ENCODE measurements around the gene PTH2R.

DNA sequence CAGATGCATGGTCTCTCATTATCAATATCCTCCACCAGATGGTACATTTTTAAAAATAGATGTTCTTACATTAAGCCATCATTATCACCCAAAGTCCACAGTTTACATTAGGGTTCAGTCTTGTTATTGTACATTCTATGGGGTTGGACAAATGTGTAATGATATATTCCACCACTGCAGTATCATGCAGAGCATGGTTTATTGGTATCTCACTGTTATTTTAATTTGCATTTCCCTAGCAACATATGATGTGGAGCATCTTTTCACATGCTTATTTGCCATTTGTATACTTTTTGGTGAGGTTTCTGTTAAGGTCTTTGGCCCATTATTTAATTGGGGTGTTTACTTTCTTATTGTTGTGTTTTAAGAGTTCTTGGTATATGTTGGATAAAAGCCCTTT lies 95.7 kb downstream of the PTH2R start:
- no peak for TF ChIP-seq JUND (IDR thresholded peaks at IDR 0.05)
- TF ChIP-seq, protein P1, sequence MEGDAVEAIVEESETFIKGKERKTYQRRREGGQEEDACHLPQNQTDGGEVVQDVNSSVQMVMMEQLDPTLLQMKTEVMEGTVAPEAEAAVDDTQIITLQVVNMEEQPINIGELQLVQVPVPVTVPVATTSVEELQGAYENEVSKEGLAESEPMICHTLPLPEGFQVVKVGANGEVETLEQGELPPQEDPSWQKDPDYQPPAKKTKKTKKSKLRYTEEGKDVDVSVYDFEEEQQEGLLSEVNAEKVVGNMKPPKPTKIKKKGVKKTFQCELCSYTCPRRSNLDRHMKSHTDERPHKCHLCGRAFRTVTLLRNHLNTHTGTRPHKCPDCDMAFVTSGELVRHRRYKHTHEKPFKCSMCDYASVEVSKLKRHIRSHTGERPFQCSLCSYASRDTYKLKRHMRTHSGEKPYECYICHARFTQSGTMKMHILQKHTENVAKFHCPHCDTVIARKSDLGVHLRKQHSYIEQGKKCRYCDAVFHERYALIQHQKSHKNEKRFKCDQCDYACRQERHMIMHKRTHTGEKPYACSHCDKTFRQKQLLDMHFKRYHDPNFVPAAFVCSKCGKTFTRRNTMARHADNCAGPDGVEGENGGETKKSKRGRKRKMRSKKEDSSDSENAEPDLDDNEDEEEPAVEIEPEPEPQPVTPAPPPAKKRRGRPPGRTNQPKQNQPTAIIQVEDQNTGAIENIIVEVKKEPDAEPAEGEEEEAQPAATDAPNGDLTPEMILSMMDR (IDR thresholded peaks at IDR 0.05) = no peak
- no peak for TF ChIP-seq EP300 (IDR thresholded peaks at IDR 0.05; ENCODE audit: borderline replicate concordance in 1 of 2, low read depth in 1 of 2, low read length in 1 of 2)
- no peak for TF ChIP-seq POLR2AphosphoS5 (IDR thresholded peaks at IDR 0.05; ENCODE audit: low read depth, low read length)
- TF ChIP-seq, protein P2, sequence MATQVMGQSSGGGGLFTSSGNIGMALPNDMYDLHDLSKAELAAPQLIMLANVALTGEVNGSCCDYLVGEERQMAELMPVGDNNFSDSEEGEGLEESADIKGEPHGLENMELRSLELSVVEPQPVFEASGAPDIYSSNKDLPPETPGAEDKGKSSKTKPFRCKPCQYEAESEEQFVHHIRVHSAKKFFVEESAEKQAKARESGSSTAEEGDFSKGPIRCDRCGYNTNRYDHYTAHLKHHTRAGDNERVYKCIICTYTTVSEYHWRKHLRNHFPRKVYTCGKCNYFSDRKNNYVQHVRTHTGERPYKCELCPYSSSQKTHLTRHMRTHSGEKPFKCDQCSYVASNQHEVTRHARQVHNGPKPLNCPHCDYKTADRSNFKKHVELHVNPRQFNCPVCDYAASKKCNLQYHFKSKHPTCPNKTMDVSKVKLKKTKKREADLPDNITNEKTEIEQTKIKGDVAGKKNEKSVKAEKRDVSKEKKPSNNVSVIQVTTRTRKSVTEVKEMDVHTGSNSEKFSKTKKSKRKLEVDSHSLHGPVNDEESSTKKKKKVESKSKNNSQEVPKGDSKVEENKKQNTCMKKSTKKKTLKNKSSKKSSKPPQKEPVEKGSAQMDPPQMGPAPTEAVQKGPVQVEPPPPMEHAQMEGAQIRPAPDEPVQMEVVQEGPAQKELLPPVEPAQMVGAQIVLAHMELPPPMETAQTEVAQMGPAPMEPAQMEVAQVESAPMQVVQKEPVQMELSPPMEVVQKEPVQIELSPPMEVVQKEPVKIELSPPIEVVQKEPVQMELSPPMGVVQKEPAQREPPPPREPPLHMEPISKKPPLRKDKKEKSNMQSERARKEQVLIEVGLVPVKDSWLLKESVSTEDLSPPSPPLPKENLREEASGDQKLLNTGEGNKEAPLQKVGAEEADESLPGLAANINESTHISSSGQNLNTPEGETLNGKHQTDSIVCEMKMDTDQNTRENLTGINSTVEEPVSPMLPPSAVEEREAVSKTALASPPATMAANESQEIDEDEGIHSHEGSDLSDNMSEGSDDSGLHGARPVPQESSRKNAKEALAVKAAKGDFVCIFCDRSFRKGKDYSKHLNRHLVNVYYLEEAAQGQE (IDR thresholded peaks at IDR 0.05; ENCODE audit: low read depth, low read length) = no peak
- no peak for TF ChIP-seq SIN3A (IDR thresholded peaks at IDR 0.05; ENCODE audit: borderline replicate concordance, low read depth, low read length)
- TF ChIP-seq GABPA (IDR thresholded peaks at IDR 0.05; ENCODE audit: low read depth) = no peak
- TF ChIP-seq, protein P3, sequence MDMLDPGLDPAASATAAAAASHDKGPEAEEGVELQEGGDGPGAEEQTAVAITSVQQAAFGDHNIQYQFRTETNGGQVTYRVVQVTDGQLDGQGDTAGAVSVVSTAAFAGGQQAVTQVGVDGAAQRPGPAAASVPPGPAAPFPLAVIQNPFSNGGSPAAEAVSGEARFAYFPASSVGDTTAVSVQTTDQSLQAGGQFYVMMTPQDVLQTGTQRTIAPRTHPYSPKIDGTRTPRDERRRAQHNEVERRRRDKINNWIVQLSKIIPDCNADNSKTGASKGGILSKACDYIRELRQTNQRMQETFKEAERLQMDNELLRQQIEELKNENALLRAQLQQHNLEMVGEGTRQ (IDR thresholded peaks at IDR 0.05; ENCODE audit: borderline replicate concordance, low read depth, low read length) = no peak
- TF ChIP-seq NFIC (IDR thresholded peaks at IDR 0.05; ENCODE audit: borderline replicate concordance) = no peak
- TF ChIP-seq, protein P4, sequence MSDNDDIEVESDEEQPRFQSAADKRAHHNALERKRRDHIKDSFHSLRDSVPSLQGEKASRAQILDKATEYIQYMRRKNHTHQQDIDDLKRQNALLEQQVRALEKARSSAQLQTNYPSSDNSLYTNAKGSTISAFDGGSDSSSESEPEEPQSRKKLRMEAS (IDR thresholded peaks at IDR 0.05; ENCODE audit: low read depth) = no peak
- TF ChIP-seq ELF1 (IDR thresholded peaks at IDR 0.05) = no peak
- TF ChIP-seq MXI1 (IDR thresholded peaks at IDR 0.05; ENCODE audit: low read depth, low read length) = no peak
- no peak for TF ChIP-seq SMC3 (IDR thresholded peaks at IDR 0.05; ENCODE audit: low read depth, low read length)
